Stimulated activated CD4-positive, alpha-beta T cell treated with anti-CD3 and anti-CD28 coated beads, TNF-alpha, amount 100 ng/mL, for 1 hour (primary cell): Measurements from ENCODE around the gene DARS1.
A peak's percentile ranks its signal among the peaks of the same experiment; 100 is the strongest.

Experiments used
- DNase-seq, 3 donors: peaks; one replicate each; pipeline ENCODE4 v3.0.0-alpha.2; 2020; ENCODE audit warnings: low read depth in 3 of 3, low spot score in 1 of 3

Gene DARS1

DNA sequence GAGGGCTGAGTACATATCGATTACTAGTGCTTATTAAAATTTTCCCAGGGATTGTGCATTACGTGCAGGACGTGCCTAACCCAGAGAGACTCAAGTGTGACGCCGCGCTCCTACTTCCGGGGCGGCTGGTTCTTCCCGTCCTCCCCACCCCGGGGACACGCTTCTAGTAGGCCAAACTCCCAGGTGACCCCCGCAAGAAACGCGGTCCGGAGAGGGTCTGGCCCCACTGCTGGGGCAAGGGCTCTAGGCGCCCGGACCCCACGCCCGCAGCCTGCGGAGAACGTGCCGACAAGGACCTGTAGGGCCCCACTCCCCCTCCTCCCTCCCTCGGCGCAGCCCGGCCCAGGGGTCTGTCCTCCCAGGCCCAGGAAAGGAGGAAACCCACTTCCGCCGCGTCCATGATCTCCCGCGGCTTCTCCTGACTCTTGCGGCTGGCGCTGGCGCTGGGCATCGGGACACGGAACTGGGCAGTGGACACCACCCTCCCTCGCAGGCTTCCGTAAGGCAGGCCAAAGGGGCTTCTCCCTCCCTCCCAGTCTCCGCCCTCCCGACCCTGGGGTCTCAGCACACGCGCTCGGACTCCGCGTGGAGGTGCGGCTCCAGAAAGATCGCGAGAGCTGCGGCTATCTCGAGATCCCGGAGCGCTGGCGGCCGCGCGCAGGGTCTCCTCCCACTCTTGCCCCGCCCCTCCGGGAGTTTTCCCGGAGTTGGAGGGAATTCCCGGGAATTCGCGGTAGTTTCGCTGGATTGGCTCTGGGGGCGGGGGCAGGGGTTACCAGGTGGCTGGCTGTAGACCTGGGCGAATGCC is at the start of gene DARS1:
DARS1 (minus strand) TSS at position 609 of the 808 bp plus-strand sequence; CDS start at position 451, 158 bp downstream.
- DNase-seq: peak; percentile 48 to 70 (median 49)

- no peak for DNase-seq
Measured at GRCh38 chr2:136034629-136035028, 49.2 kb upstream of the DARS1 start.

GRCh38 chr2:136032817-136033535 is 47.5 kb upstream of the DARS1 start:
- DNase-seq: no peak

DNA sequence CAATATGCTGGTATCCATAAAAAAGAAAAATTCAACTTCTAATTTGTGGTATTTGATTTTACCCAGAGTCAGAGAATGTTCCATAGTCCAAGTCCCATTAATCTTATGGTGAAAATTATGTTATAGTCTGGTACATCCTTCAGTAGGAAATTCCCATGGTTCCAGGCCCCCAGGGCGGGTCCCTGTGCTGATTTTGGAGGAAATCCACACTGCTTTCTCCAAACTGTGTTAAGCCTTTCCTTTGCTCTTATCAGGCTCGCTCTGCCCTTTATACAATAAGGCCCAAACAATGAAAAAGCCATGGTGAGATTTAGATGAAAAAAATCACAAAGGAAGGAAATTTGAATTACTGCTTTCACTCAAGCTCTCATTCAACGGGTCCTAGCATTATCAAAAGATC is 46.8 kb upstream of the DARS1 start:
- no peak for DNase-seq

DNA sequence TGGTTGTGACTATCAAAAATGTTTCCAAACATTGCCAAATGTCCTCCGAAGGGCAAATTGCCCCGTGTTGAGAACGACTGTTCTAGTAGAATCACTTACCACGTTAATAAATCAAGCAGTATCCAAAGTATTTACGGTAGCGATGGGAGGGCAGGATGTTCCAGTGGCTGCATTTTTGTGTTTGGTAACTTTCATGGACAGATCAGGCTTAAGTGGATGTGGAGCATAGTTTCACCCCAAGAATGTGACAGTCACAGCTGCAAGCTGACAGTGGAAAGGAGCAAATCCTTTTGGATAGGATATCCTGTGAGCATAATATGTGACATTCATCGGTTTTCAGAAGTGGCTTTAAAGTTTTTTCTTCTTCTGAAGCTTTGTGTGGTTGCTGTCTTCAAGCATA is 46.3 kb upstream of the DARS1 start:
- DNase-seq: no peak

- DNase-seq: no peak
Measured at GRCh38 chr2:136030406-136030805, 45.0 kb upstream of the DARS1 start.

GRCh38 chr2:136029149-136029548 is 43.7 kb upstream of the DARS1 start:
- DNase-seq: no peak

- no peak for DNase-seq
Measured at GRCh38 chr2:136028001-136028400, 42.6 kb upstream of the DARS1 start.

- DNase-seq: no peak
Measured at GRCh38 chr2:136027112-136027511, 41.7 kb upstream of the DARS1 start.

DNA sequence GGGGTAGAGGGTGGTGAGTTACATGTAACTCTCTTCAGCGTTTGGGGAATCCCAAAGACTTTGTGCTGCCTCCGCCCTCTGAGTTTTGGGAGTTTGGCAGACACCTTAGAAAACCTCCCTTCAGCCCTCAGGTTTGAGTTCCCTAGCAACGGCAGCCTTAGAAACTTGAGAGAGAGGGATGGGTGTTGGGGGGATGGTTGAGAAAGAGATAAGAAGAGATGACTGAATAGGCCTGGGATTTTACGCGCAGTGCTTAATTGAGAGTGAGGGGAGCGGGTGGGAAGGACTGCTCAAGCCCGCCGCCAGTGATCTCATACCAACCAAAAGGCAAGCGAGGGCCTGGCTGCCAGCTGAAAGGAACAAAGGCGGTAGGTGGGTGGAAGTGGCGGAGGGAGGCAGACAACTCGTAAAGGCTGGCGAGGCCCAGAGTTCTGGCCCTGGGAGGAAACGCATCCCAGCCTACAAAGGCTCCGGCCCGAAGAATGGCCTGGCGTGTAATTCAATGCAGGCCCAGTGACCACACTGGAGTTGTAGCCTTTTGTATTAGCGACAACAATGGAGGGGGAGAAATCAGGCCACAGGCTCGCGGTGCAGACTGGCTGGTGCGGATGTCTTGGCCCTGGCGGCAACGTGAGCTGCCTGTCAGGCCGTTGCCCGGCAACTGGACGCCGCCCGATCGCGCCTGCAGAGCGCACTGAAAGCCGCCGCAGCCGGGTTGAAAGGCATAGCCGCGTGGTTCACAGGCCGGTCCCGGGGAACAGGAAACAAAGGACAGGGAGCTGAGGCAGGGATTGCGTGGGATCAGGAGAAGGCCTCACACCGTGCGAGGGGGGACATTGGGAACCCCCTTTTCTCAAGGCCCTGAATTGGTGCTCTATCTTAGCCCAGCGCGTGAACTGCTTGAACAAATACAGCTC is 39.9 kb upstream of the DARS1 start:
- DNase-seq: no peak

DNA sequence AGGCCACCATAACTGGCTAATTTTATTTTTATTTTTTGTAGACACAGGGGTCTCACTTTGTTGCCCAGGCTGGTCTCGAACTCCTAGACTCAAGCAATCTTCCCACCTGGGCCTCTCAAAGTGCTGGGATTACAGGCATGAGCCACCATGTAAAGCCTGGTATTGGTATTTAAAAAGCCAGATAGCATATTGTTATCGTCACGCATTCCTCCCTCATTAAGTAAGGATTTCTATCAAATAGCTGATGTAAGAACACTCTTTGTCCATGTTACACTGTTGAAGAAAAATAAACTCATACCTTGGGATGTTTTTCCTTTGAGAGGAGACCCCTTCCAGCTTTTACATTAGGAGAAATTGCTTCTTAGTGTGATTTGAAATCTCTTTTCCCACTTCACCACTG is 39.2 kb upstream of the DARS1 start:
- no peak for DNase-seq

- DNase-seq: no peak
Measured at GRCh38 chr2:136024185-136024584, 38.8 kb upstream of the DARS1 start.

DNA sequence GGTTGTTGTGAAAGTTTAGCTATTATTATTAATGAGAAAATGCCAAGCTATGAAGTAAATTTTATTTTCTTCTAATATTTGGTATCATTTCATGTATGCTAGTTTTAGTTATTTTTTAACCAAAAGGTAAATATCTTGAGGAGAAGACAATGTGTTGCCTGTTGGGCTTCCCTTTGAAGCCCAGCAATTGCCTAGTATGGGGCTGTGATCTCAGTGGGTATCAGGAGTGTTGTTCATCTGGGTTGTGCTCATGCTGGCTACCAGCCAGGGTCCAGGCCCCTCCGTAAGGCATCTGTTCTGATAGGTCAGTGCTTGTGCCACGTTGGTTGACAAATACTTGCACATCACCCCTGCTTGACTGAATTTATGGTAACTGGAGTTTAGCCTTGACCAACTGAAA is 38.0 kb upstream of the DARS1 start:
- no peak for DNase-seq

DNA sequence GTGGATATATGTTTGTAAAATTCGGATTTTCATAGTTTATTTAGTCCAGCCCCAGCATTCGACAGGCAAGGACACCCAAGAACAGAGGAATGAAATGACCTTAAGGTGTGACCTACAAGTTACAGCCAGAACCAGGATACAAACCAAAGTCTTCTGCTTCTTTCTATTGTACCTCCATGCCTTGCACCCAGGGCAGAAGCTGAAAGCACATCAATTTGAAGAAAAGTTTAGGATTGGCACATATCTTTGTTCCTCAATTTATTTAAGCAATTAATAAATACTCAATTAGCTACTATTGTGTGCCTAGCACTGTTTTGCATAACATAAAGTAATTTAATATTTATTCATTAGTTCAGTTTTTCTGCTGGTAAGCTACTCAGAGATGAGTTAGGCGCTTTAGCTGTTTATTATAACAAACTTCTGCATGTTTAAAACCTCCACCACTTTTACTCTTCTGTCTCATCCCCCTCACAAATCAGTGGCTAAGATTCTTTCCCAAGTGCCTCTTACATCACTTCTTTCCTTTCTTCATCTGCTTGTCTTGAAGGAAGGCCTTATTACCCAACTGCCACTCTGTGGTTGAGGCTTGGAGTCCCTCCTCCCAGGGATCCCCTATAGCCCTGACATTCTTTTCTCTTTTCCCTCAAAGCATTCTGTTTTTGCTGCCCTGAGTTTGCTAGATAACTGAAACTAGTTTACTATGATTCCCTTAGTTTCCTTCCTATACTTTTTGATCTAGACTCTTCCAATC is 37.1 kb upstream of the DARS1 start:
- no peak for DNase-seq

- no peak for DNase-seq
Measured at GRCh38 chr2:136021976-136022375, 36.5 kb upstream of the DARS1 start.

DNA sequence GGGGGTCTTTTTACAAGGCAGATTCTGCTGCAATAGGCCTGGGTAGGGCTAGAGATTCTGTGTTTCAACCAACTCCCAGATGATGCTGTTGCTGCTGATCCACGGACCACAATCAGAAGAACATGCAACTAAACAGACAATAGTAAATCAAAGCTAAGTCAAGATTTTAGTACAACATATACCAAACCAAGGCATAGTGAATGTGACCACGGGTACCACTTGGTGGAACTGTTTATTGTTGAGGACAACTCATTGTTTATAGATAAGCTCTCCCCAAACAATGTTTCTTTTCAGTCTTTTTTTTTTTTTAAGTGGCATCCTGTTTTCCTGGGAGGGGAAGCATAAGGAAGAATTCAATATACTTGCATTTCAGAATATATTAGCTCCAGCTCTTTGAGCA is 36.0 kb upstream of the DARS1 start:
- DNase-seq: no peak

- DNase-seq: no peak
Measured at GRCh38 chr2:136020831-136021230, 35.4 kb upstream of the DARS1 start.

DNA sequence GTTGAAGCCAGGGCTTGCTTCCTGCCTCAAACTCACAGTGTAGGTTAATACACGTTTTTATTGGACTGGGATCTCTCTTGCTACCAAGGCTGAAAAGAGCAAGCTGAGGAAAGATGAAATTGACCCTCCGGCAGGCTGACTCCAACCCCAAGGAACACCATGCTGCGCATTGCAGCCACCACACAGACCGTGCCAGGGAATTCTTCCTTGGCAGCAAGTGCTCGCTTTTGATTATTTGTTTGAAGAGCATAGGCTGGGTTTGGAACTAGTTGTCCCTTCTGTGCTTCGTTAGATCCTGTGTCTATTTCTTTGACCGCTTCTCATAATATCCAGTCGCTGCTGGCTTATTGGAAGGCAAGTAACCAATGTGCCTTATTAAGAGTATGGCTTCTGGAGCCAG is 34.4 kb upstream of the DARS1 start:
- no peak for DNase-seq

- no peak for DNase-seq
Measured at GRCh38 chr2:136019306-136019705, 33.9 kb upstream of the DARS1 start.

- DNase-seq: no peak
Measured at GRCh38 chr2:136017786-136018185, 32.4 kb upstream of the DARS1 start.

GRCh38 chr2:136016836-136017235 is 31.4 kb upstream of the DARS1 start:
- DNase-seq: no peak
